ENCODE data around the gene NR1H4.

Gene NR1H4

GRCh38 chr12:100484891-100485471 lies 11.3 kb downstream of the NR1H4 start:
- Histone ChIP-seq H3K56ac (ENCODE audit: low read length) (no peak overlapping the region), H3K4me1 (ENCODE audit: control insufficient read depth, low read depth, low read length) (no peaks in the 10 kb centered on the region), H3K79me1 (ENCODE audit: low read length) (no peaks in the 10 kb centered on the region), H3K4ac (ENCODE audit: low read depth, low read length) (no peak overlapping the region), H3K18ac (ENCODE audit: low read length) (no peak overlapping the region), H2BK15ac (replicated peaks; ENCODE audit: low read depth) (no peak overlapping the region), H4K8ac (ENCODE audit: low read depth, low read length) (no peak overlapping the region), H3K23ac (ENCODE audit: low read length) (no peak overlapping the region), H3K4me2 (ENCODE audit: low read length) (no peak overlapping the region), H3K27me3 (ENCODE audit: insufficient read depth, low read length, poor library complexity) (no peaks in the 10 kb centered on the region), H3K79me2 (ENCODE audit: control insufficient read depth, insufficient read depth, low read length) (no peaks in the 10 kb centered on the region), H3K9ac (ENCODE audit: low read length) (no peak overlapping the region), H2BK120ac (ENCODE audit: low read depth, low read length) (no peak overlapping the region), H3K4me3 (ENCODE audit: low read length) (no peak overlapping the region), H2AK5ac (ENCODE audit: low read length) (no peak overlapping the region), H4K5ac (ENCODE audit: low read length) (no peak overlapping the region), H3K27ac (ENCODE audit: low read depth, low read length) (no peak overlapping the region), H2BK5ac (ENCODE audit: low read length) (no peak overlapping the region), H3K36me3 (ENCODE audit: control insufficient read depth, insufficient read depth, low read length) (no peaks in the 10 kb centered on the region)
- no peak for DNase-seq

- WGBS (ENCODE audit: extremely low coverage, insufficient coverage, low lambda C conversion rate) = no CpG with 5 or more reads among the region's 5 CpGs
Measured at GRCh38 chr12:100485983-100486382, 12.3 kb downstream of the NR1H4 start.

GRCh38 chr12:100489251-100489820 lies 15.7 kb downstream of the NR1H4 start:
- no peak overlapping the region for H3K23ac ChIP-seq (ENCODE audit: low read length)
- no peak overlapping the region for H2BK5ac ChIP-seq (ENCODE audit: low read length)
- H3K27me3 ChIP-seq (ENCODE audit: insufficient read depth, low read length, poor library complexity) = no peaks in the 10 kb centered on the region
- no peak for DNase-seq
- no CpG with 5 or more reads among the region's 3 CpGs for WGBS (ENCODE audit: extremely low coverage, insufficient coverage, low lambda C conversion rate)
- H3K79me1 ChIP-seq (ENCODE audit: low read length) = no peaks in the 10 kb centered on the region
- no peak overlapping the region for H3K56ac ChIP-seq (ENCODE audit: low read length)
- no peak overlapping the region for H2BK15ac ChIP-seq (replicated peaks; ENCODE audit: low read depth)
- no peak overlapping the region for H3K18ac ChIP-seq (ENCODE audit: low read length)
- H3K36me3 ChIP-seq (ENCODE audit: control insufficient read depth, insufficient read depth, low read length) = no peaks in the 10 kb centered on the region
- no peak overlapping the region for H3K4me3 ChIP-seq (ENCODE audit: low read length)
- H2BK120ac ChIP-seq (ENCODE audit: low read depth, low read length) = no peak overlapping the region
- no peak overlapping the region for H3K4ac ChIP-seq (ENCODE audit: low read depth, low read length)
- no peak overlapping the region for H4K8ac ChIP-seq (ENCODE audit: low read depth, low read length)
- no peak overlapping the region for H2AK5ac ChIP-seq (ENCODE audit: low read length)
- no peaks in the 10 kb centered on the region for H3K79me2 ChIP-seq (ENCODE audit: control insufficient read depth, insufficient read depth, low read length)
- H3K9ac ChIP-seq (ENCODE audit: low read length) = no peak overlapping the region
- no peaks in the 10 kb centered on the region for H3K4me1 ChIP-seq (ENCODE audit: control insufficient read depth, low read depth, low read length)
- no peak overlapping the region for H3K27ac ChIP-seq (ENCODE audit: low read depth, low read length)
- no peak overlapping the region for H3K4me2 ChIP-seq (ENCODE audit: low read length)
- no peak overlapping the region for H4K5ac ChIP-seq (ENCODE audit: low read length)

More at GRCh38 chr12:100485983-100486382, 12.3 kb downstream of the NR1H4 start:
- Histone ChIP-seq H4K5ac (ENCODE audit: low read length) (no peak overlapping the region), H3K56ac (ENCODE audit: low read length) (no peak overlapping the region), H3K79me1 (ENCODE audit: low read length) (no peaks in the 10 kb centered on the region), H3K4me3 (ENCODE audit: low read length) (no peak overlapping the region), H3K18ac (ENCODE audit: low read length) (no peak overlapping the region), H3K36me3 (ENCODE audit: control insufficient read depth, insufficient read depth, low read length) (no peaks in the 10 kb centered on the region), H2AK5ac (ENCODE audit: low read length) (no peak overlapping the region), H2BK5ac (ENCODE audit: low read length) (no peak overlapping the region), H3K4me2 (ENCODE audit: low read length) (no peak overlapping the region), H3K27me3 (ENCODE audit: insufficient read depth, low read length, poor library complexity) (no peaks in the 10 kb centered on the region), H3K23ac (ENCODE audit: low read length) (no peak overlapping the region), H3K4me1 (ENCODE audit: control insufficient read depth, low read depth, low read length) (no peaks in the 10 kb centered on the region), H4K8ac (ENCODE audit: low read depth, low read length) (no peak overlapping the region), H3K9ac (ENCODE audit: low read length) (no peak overlapping the region), H3K4ac (ENCODE audit: low read depth, low read length) (no peak overlapping the region), H3K27ac (ENCODE audit: low read depth, low read length) (no peak overlapping the region), H2BK15ac (replicated peaks; ENCODE audit: low read depth) (no peak overlapping the region), H3K79me2 (ENCODE audit: control insufficient read depth, insufficient read depth, low read length) (no peaks in the 10 kb centered on the region), H2BK120ac (ENCODE audit: low read depth, low read length) (no peak overlapping the region)
- no peak for DNase-seq

GRCh38 chr12:100490056-100490455 lies 16.4 kb downstream of the NR1H4 start:
- Histone ChIP-seq H3K4me3 (ENCODE audit: low read length) (no peak overlapping the region), H3K27me3 (ENCODE audit: insufficient read depth, low read length, poor library complexity) (no peaks in the 10 kb centered on the region), H3K4me1 (ENCODE audit: control insufficient read depth, low read depth, low read length) (no peaks in the 10 kb centered on the region), H3K4me2 (ENCODE audit: low read length) (no peak overlapping the region), H2BK120ac (ENCODE audit: low read depth, low read length) (no peak overlapping the region), H3K27ac (ENCODE audit: low read depth, low read length) (no peak overlapping the region), H3K18ac (ENCODE audit: low read length) (no peak overlapping the region), H2BK5ac (ENCODE audit: low read length) (no peak overlapping the region), H3K9ac (ENCODE audit: low read length) (no peak overlapping the region), H2AK5ac (ENCODE audit: low read length) (no peak overlapping the region), H3K36me3 (ENCODE audit: control insufficient read depth, insufficient read depth, low read length) (no peaks in the 10 kb centered on the region), H3K79me1 (ENCODE audit: low read length) (no peaks in the 10 kb centered on the region), H3K56ac (ENCODE audit: low read length) (no peak overlapping the region), H2BK15ac (replicated peaks; ENCODE audit: low read depth) (no peak overlapping the region), H3K79me2 (ENCODE audit: control insufficient read depth, insufficient read depth, low read length) (no peaks in the 10 kb centered on the region), H4K5ac (ENCODE audit: low read length) (no peak overlapping the region), H3K23ac (ENCODE audit: low read length) (no peak overlapping the region), H4K8ac (ENCODE audit: low read depth, low read length) (no peak overlapping the region), H3K4ac (ENCODE audit: low read depth, low read length) (no peak overlapping the region)
- WGBS (ENCODE audit: extremely low coverage, insufficient coverage, low lambda C conversion rate) = no CpG with 5 or more reads among the region's 1 CpG
- DNase-seq = no peak

GRCh38 chr12:100491104-100491503 lies 17.4 kb downstream of the NR1H4 start:
- WGBS (ENCODE audit: extremely low coverage, insufficient coverage, low lambda C conversion rate) = no CpG with 5 or more reads among the region's 4 CpGs

More at GRCh38 chr12:100491104-100491503, 17.4 kb downstream of the NR1H4 start:
- Histone ChIP-seq H4K8ac (ENCODE audit: low read depth, low read length) (no peak overlapping the region), H3K4me1 (ENCODE audit: control insufficient read depth, low read depth, low read length) (no peaks in the 10 kb centered on the region), H3K27ac (ENCODE audit: low read depth, low read length) (no peak overlapping the region), H3K79me1 (ENCODE audit: low read length) (no peaks in the 10 kb centered on the region), H3K27me3 (ENCODE audit: insufficient read depth, low read length, poor library complexity) (no peaks in the 10 kb centered on the region), H2BK5ac (ENCODE audit: low read length) (no peak overlapping the region), H3K36me3 (ENCODE audit: control insufficient read depth, insufficient read depth, low read length) (no peaks in the 10 kb centered on the region), H3K23ac (ENCODE audit: low read length) (no peak overlapping the region), H3K4ac (ENCODE audit: low read depth, low read length) (no peak overlapping the region), H3K9ac (ENCODE audit: low read length) (no peak overlapping the region), H3K4me3 (ENCODE audit: low read length) (no peak overlapping the region), H3K18ac (ENCODE audit: low read length) (no peak overlapping the region), H3K79me2 (ENCODE audit: control insufficient read depth, insufficient read depth, low read length) (no peaks in the 10 kb centered on the region), H2BK15ac (replicated peaks; ENCODE audit: low read depth) (no peak overlapping the region), H3K4me2 (ENCODE audit: low read length) (no peak overlapping the region), H2BK120ac (ENCODE audit: low read depth, low read length) (no peak overlapping the region), H4K5ac (ENCODE audit: low read length) (no peak overlapping the region), H3K56ac (ENCODE audit: low read length) (no peak overlapping the region), H2AK5ac (ENCODE audit: low read length) (no peak overlapping the region)
- no peak for DNase-seq

Measured in mesendoderm (in vitro differentiated cells).